HepG2 (cell line): ENCODE results near the gene SERPINB1. TPM values are rescaled to one million over a fixed set of nuclear protein-coding genes. Genes with fewer than 3 reads are reported as not detected.
A peak's percentile ranks its signal among the peaks of the same experiment; 100 is the strongest.

ENCODE experiments used
- ARHGAP35 ChIP-seq: sonication (generic); formaldehyde crosslinking; IDR thresholded peaks from 2 replicates; pipeline ENCODE4 v1.9.0; 2022; ENCODE audit warnings: mild to moderate bottlenecking, inconsistent platforms, moderate library complexity, missing genetic modification reagents, borderline replicate concordance
- HMG20A ChIP-seq: IDR thresholded peaks from 2 replicates; pipeline ENCODE4 v1.6.1; 2016; ENCODE audit warnings: borderline replicate concordance
- HOXA5 ChIP-seq: sonication (generic); formaldehyde crosslinking; IDR thresholded peaks from 2 replicates; pipeline ENCODE4 v1.4.0; 2020; ENCODE audit warnings: missing genetic modification reagents
- IRF2 ChIP-seq: IDR thresholded peaks from 2 replicates; pipeline ENCODE4 v1.6.1; 2018; ENCODE audit warnings: missing genetic modification reagents, missing compliant biosample characterization
- SOX6 ChIP-seq, 2 experiments: fragments of 450-650 bp in 1 of 2; sonication (generic) in 1 of 2; formaldehyde crosslinking in 1 of 2; IDR thresholded peaks; 2 replicates each; pipeline versions ENCODE4 v1.4.0 to v1.6.1; 2017 to 2020; ENCODE audit warnings: antibody characterized with exemption in 1 of 2, mild to moderate bottlenecking in 1 of 2, missing genetic modification reagents in 1 of 2
- ZC3H4 ChIP-seq: sonication (generic); formaldehyde crosslinking; IDR thresholded peaks from 2 replicates; pipeline ENCODE4 v1.4.0; 2020; ENCODE audit warnings: missing genetic modification reagents, borderline replicate concordance
- ZNF24 ChIP-seq: fragments of 450-650 bp; IDR thresholded peaks from 2 replicates; pipeline ENCODE4 v1.6.1; 2017; ENCODE audit warnings: antibody characterized with exemption, mild to moderate bottlenecking
- polyA plus RNA-seq, 8 experiments: library from polyadenylated mRNA; depleted of rRNA in 3 of 8; stranded (reverse) in 7 of 8; unstranded in 1 of 8; fragments of >200 nt; fragmentation: Illumina TruSeq in 4 of 8; extraction: Trizol in 4 of 8; gene quantifications; 2 replicates each; pipeline versions ENCODE4 v1.2.1 to v1.2.3, GENCODE V29; 2011 to 2016; ENCODE audit warnings: low read depth in 4 of 8, missing spikeins in 1 of 8, mixed read lengths in 1 of 8; ENCODE audit not compliant: insufficient read depth in 1 of 8
- total RNA-seq, 5 experiments: library from RNA; depleted of rRNA; stranded (reverse); fragments of >200 nt; fragmentation: Illumina TruSeq; extraction: Trizol; gene quantifications; 2 replicates each; pipeline ENCODE4 v1.2.3, GENCODE V29; 2016; ENCODE audit warnings: low read depth in 1 of 5
- TF ChIP-seq, protein P1 (sequence below), 2 experiments: fragments of 450-650 bp in 1 of 2; sonication (generic) in 1 of 2; formaldehyde crosslinking in 1 of 2; IDR thresholded peaks; 2 replicates each; pipeline versions ENCODE4 v1.6.1 to v1.8.0; 2016 to 2022; ENCODE audit warnings: antibody characterized with exemption in 1 of 2, mild to moderate bottlenecking in 1 of 2, missing genetic modification reagents in 1 of 2
- TF ChIP-seq, protein P2 (sequence below): IDR thresholded peaks from 2 replicates; pipeline ENCODE4 v1.4.0; 2020; ENCODE audit warnings: mild to moderate bottlenecking, missing genetic modification reagents
- TF ChIP-seq, protein P3 (sequence below): sonication (generic); formaldehyde crosslinking; IDR thresholded peaks from 2 replicates; pipeline ENCODE4 v1.4.0; 2020; ENCODE audit warnings: missing genetic modification reagents

SERPINB1 gene
- total and polyA plus RNA-seq, 2 of the 13 experiments (the other 11 are each of a cell fraction or from before 2014, with no cell fraction given) = 41.4 to 60.5 TPM

DNA sequence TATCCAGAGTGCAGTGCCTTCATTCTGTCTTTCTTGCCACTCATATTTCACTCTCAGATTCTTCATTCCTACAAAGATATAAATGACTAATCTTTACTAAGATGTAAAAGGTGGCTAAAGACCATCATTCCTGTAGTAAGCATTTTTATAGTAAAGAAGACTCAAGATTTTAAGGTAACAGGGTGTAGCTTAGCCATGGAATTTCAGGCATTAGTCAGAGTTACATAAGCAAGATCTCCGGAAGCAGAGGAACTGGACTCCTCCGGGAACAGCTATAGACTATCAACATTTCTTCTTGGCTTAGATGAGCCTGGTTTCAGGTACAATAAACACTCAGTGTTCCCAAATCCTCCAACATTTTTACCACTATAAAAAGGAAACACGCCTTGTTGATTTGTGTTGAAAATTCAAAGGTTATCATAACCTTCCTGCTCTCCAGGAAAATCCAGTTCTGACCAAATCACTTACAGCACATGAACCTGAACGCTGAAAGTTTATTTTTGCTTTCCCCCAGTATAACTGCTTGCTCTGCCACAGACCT lies 23.7 kb downstream of the SERPINB1 start (continued):
- TF ChIP-seq, protein P1, sequence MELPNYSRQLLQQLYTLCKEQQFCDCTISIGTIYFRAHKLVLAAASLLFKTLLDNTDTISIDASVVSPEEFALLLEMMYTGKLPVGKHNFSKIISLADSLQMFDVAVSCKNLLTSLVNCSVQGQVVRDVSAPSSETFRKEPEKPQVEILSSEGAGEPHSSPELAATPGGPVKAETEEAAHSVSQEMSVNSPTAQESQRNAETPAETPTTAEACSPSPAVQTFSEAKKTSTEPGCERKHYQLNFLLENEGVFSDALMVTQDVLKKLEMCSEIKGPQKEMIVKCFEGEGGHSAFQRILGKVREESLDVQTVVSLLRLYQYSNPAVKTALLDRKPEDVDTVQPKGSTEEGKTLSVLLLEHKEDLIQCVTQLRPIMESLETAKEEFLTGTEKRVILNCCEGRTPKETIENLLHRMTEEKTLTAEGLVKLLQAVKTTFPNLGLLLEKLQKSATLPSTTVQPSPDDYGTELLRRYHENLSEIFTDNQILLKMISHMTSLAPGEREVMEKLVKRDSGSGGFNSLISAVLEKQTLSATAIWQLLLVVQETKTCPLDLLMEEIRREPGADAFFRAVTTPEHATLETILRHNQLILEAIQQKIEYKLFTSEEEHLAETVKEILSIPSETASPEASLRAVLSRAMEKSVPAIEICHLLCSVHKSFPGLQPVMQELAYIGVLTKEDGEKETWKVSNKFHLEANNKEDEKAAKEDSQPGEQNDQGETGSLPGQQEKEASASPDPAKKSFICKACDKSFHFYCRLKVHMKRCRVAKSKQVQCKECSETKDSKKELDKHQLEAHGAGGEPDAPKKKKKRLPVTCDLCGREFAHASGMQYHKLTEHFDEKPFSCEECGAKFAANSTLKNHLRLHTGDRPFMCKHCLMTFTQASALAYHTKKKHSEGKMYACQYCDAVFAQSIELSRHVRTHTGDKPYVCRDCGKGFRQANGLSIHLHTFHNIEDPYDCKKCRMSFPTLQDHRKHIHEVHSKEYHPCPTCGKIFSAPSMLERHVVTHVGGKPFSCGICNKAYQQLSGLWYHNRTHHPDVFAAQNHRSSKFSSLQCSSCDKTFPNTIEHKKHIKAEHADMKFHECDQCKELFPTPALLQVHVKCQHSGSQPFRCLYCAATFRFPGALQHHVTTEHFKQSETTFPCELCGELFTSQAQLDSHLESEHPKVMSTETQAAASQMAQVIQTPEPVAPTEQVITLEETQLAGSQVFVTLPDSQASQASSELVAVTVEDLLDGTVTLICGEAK (IDR thresholded peaks at IDR 0.05) = no peak
- TF ChIP-seq, protein P1 (CRISPR knock-in tag; IDR thresholded peaks at IDR 0.05) = no peak
- TF ChIP-seq IRF2 (CRISPR knock-in tag) (0 out of 2 replicates have a peak, but pooled peaks have one; percentile 11), HOXA5 (CRISPR knock-in tag) (no peak), HMG20A (CRISPR knock-in tag) (peak; percentile 17; the same call in 1 of the 2 replicates), ZNF24 (no peak), ARHGAP35 (CRISPR knock-in tag) (no peak), ZC3H4 (CRISPR knock-in tag) (no peak), SOX6 (IDR thresholded peaks at IDR 0.05) (no peak), SOX6 (CRISPR knock-in tag; IDR thresholded peaks at IDR 0.05) (0 out of 2 replicates have a peak, but pooled peaks have one; percentile 25)
- TF ChIP-seq, protein P2, sequence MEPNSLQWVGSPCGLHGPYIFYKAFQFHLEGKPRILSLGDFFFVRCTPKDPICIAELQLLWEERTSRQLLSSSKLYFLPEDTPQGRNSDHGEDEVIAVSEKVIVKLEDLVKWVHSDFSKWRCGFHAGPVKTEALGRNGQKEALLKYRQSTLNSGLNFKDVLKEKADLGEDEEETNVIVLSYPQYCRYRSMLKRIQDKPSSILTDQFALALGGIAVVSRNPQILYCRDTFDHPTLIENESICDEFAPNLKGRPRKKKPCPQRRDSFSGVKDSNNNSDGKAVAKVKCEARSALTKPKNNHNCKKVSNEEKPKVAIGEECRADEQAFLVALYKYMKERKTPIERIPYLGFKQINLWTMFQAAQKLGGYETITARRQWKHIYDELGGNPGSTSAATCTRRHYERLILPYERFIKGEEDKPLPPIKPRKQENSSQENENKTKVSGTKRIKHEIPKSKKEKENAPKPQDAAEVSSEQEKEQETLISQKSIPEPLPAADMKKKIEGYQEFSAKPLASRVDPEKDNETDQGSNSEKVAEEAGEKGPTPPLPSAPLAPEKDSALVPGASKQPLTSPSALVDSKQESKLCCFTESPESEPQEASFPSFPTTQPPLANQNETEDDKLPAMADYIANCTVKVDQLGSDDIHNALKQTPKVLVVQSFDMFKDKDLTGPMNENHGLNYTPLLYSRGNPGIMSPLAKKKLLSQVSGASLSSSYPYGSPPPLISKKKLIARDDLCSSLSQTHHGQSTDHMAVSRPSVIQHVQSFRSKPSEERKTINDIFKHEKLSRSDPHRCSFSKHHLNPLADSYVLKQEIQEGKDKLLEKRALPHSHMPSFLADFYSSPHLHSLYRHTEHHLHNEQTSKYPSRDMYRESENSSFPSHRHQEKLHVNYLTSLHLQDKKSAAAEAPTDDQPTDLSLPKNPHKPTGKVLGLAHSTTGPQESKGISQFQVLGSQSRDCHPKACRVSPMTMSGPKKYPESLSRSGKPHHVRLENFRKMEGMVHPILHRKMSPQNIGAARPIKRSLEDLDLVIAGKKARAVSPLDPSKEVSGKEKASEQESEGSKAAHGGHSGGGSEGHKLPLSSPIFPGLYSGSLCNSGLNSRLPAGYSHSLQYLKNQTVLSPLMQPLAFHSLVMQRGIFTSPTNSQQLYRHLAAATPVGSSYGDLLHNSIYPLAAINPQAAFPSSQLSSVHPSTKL (CRISPR knock-in tag) = peak; percentile 63
- TF ChIP-seq, protein P3, sequence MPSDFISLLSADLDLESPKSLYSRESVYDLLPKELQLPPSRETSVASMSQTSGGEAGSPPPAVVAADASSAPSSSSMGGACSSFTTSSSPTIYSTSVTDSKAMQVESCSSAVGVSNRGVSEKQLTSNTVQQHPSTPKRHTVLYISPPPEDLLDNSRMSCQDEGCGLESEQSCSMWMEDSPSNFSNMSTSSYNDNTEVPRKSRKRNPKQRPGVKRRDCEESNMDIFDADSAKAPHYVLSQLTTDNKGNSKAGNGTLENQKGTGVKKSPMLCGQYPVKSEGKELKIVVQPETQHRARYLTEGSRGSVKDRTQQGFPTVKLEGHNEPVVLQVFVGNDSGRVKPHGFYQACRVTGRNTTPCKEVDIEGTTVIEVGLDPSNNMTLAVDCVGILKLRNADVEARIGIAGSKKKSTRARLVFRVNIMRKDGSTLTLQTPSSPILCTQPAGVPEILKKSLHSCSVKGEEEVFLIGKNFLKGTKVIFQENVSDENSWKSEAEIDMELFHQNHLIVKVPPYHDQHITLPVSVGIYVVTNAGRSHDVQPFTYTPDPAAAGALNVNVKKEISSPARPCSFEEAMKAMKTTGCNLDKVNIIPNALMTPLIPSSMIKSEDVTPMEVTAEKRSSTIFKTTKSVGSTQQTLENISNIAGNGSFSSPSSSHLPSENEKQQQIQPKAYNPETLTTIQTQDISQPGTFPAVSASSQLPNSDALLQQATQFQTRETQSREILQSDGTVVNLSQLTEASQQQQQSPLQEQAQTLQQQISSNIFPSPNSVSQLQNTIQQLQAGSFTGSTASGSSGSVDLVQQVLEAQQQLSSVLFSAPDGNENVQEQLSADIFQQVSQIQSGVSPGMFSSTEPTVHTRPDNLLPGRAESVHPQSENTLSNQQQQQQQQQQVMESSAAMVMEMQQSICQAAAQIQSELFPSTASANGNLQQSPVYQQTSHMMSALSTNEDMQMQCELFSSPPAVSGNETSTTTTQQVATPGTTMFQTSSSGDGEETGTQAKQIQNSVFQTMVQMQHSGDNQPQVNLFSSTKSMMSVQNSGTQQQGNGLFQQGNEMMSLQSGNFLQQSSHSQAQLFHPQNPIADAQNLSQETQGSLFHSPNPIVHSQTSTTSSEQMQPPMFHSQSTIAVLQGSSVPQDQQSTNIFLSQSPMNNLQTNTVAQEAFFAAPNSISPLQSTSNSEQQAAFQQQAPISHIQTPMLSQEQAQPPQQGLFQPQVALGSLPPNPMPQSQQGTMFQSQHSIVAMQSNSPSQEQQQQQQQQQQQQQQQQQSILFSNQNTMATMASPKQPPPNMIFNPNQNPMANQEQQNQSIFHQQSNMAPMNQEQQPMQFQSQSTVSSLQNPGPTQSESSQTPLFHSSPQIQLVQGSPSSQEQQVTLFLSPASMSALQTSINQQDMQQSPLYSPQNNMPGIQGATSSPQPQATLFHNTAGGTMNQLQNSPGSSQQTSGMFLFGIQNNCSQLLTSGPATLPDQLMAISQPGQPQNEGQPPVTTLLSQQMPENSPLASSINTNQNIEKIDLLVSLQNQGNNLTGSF (CRISPR knock-in tag) = no peak
